Transverse colon (tissue), 4 donors: ENCODE data around the gene PPARA. TPM values are rescaled to one million over a fixed set of nuclear protein-coding genes. Genes with fewer than 3 reads are reported as not detected.

ENCODE experiments used
- DNase-seq: peaks from one replicate; pipeline ENCODE4 v3.0.0-alpha.2; 2019
- H3K27ac ChIP-seq, 4 donors: fragments of 200-600 bp; sonication (generic); 2 replicates each; pipeline ENCODE4 v1.5.1; 2016 to 2018; ENCODE audit warnings: inconsistent platforms in 4 of 4
- H3K27me3 ChIP-seq: fragments of 200-600 bp; sonication (generic); 2 replicates; pipeline ENCODE4 v1.5.1; 2017; ENCODE audit warnings: inconsistent platforms
- H3K36me3 ChIP-seq, 4 donors: fragments of 200-600 bp; sonication (generic); 2 replicates each; pipeline ENCODE4 v1.5.1; 2017 to 2019; ENCODE audit warnings: inconsistent platforms in 4 of 4
- H3K4me1 ChIP-seq, 4 donors: fragments of 200-600 bp; sonication (generic); 2 replicates each; pipeline ENCODE4 v1.5.1; 2017 to 2020; ENCODE audit warnings: inconsistent platforms in 4 of 4
- H3K4me3 ChIP-seq, 4 donors: fragments of 200-600 bp; sonication (generic); 1 replicate in 1 of 4; 2 replicates in 3 of 4; pipeline versions ENCODE4 v1.5.1 to v1.6.1; 2017 to 2019; ENCODE audit warnings: inconsistent platforms in 4 of 4
- H3K9me3 ChIP-seq, 2 donors: fragments of 200-600 bp; sonication (generic); 2 replicates each; pipeline ENCODE4 v1.5.1; 2017 to 2019; ENCODE audit warnings: inconsistent platforms in 2 of 2
- CTCF ChIP-seq, 5 experiments: fragments of 200-600 bp in 3 of 5; fragments of 450-650 bp in 2 of 5; sonication (generic) in 3 of 5; IDR thresholded peaks; 1 replicate in 2 of 5; 2 replicates in 3 of 5; pipeline ENCODE4 v1.5.1; 2016 to 2017; ENCODE audit warnings: antibody characterized with exemption in 5 of 5, inconsistent platforms in 3 of 5, mild to moderate bottlenecking in 2 of 5, moderate library complexity in 1 of 5
- EP300 ChIP-seq: sonication (generic); formaldehyde crosslinking; IDR thresholded peaks from one replicate; pipeline ENCODE4 v1.6.1; 2017; ENCODE audit warnings: antibody characterized with exemption, low read depth
- POLR2A ChIP-seq: fragments of 450-650 bp; IDR thresholded peaks from one replicate; pipeline ENCODE4 v1.6.1; 2016; ENCODE audit warnings: antibody characterized with exemption, mild to moderate bottlenecking, moderate library complexity
- POLR2AphosphoS5 ChIP-seq, 3 donors: sonication (generic); formaldehyde crosslinking; IDR thresholded peaks; one replicate each; pipeline ENCODE4 v1.6.1; 2016; ENCODE audit warnings: antibody characterized with exemption in 3 of 3
- WGBS, 2 donors: methylation state at CpG; one replicate each; pipeline ENCODE4 v1.1.5; 2018; ENCODE audit warnings: low coverage in 1 of 2; 5-methylcytosine and 5-hydroxymethylcytosine counted together
- in situ Hi-C, 4 donors: fragments of 200-750 bp; cut with MboI; loops; one replicate each; pipeline versions ENCODE4 v1.15.0 to v1.15.1; 2017; ENCODE audit warnings: low sequenced_read_pairs in 3 of 4, low pct_ligation_motif_present in 1 of 4, low pct_unique_long_range_greater_than_20kb in 1 of 4
- intact Hi-C: fragments of 100-400 bp; cut with DNase I; formaldehyde crosslinking; loops from one replicate; pipeline ENCODE4 v1.15.1; 2023; ENCODE audit warnings: low total_unique reads
- total RNA-seq, 4 donors: library from RNA; depleted of rRNA; stranded (reverse); fragments of >200 nt; gene quantifications; one replicate each; pipeline ENCODE4 v1.1.0, GENCODE V29; 2016

The PPARA gene
- total RNA-seq, 4 donors from 2014 or later = 52.0 to 88.1 (median 74.7) TPM

DNA sequence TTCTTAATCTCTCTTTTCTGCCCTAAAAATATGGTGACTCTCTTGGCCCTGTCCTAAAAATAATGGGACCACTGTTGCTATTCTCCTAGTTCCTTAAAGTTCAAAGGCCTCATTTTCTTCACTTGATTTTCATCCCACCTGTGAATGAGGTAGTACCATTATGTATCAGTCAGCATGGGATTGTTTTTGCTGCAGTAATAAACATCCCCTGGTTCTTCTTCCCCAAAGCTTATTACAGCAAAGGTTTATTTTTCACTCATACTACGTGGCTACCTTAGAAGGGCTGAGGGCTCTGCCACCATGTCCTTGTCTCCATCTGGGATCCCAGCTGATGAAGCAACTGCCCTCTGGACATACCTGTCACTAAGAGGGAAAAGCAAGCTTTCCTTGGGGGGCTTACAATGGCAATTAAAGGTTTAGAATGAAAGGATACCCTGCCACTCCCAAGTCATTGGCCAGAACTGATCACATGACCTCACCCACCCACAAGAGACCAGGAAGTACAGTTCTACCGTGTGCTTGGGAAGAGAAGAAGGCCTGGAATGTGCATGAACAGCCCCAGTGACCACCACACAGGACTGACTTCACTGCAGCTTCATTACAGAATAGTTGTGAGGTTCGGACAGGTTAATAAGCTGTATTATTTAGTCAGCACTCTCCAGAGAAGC, 125.3 kb downstream of the PPARA start:
- intact Hi-C loops = no loop called here
- Histone ChIP-seq H3K4me3 (no peak overlapping the region), H3K36me3 (peaks cover 0 to 81% (median 23%) of the 10 kb centered on the region in 4 donors), H3K9me3 (no peaks in the 10 kb centered on the region), H3K27ac (no peak overlapping the region), H3K4me1 (no peaks in the 10 kb centered on the region), H3K27me3 (no peaks in the 10 kb centered on the region)
- TF ChIP-seq POLR2A (no peak), EP300 (no peak), CTCF (IDR thresholded peaks at IDR 0.05) (no peak), POLR2AphosphoS5 (IDR thresholded peaks at IDR 0.05) (no peak)
- no peak for DNase-seq
- in situ Hi-C loops = no loop called here
- 58 to 72% methylated on average over 2 to 3 of the region's 3 CpGs for WGBS, 2 donors

- H3K4me3 ChIP-seq = no peak overlapping the region
- H3K27ac ChIP-seq = no peak overlapping the region
- no peaks in the 10 kb centered on the region for H3K27me3 ChIP-seq
- in situ Hi-C loops = no loop called here
- no peak for DNase-seq
- 89 to 95% methylated on average over 7 of the region's 7 CpGs for WGBS, 2 donors
- H3K36me3 ChIP-seq = peaks cover 0 to 81% (median 25%) of the 10 kb centered on the region in 4 donors
- TF ChIP-seq POLR2AphosphoS5 (IDR thresholded peaks at IDR 0.05) (no peak), EP300 (no peak), CTCF (IDR thresholded peaks at IDR 0.05) (no peak), POLR2A (no peak)
- no peaks in the 10 kb centered on the region for H3K9me3 ChIP-seq
- intact Hi-C loops = no loop called here
- no peaks in the 10 kb centered on the region for H3K4me1 ChIP-seq
Observed at GRCh38 chr22:46276563-46276962, 126.2 kb downstream of the PPARA start.

DNA sequence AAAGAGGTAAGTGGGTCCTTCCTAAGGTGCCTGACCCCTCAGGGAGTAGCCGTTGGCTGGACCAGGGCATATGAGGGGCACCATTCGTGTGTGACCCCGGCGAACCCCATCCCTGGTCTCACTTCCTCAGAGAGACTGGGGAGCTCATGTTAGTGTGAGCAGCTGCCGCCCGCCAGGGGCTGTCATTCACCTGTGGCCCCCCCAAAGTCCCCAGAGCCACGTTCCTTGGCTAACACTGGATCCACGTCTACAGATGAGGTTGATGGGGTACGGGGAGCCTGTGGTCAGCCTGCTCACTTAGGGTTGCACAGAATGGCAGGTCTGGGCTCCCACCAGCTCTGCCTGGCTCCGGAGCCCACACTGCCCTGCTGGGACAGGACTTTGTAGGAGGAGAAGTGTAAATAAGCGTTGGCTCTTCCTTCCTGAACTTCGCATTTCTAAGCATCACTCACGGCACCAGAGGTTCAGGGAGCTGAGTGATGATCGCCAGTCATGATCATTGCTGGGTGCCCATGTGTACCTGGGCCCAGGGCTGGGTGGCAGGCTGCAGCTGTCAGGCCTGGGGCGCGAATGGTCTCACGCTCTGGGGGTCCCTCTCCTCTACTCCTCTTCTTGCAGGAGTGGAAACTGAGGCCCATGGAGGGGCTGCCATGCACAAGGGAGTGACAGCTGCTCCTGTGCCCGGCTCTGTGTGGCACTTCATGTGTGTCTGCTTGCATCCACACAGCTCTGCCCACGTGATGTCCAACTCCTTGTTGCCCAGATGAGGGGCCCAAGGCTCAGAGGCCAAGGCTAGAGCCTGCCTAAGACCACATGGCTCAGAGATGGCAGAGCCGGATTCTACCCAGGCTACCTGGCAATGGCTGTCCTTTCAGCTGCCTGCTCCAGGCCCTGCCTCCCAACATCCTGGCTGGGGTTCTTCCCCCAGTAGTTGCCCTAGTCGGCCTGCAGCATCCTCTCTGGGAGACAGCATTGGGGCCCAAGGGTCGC, 128.6 kb downstream of the PPARA start:
- no peaks in the 10 kb centered on the region for H3K27me3 ChIP-seq
- H3K36me3 ChIP-seq = peaks cover 0 to 68% (median 29%) of the 10 kb centered on the region in 4 donors
- no peaks in the 10 kb centered on the region for H3K9me3 ChIP-seq
- 94% methylated on average over 22 of the region's 22 CpGs; no CpG with 5 or more reads in 1 of the 2 donors for WGBS, 2 donors
- in situ Hi-C loops = no loop called here
- intact Hi-C loops = no loop called here
- no peak for DNase-seq
- H3K4me3 ChIP-seq = no peak overlapping the region
- no peak overlapping the region for H3K27ac ChIP-seq
- no peaks in the 10 kb centered on the region for H3K4me1 ChIP-seq
- no peak for TF ChIP-seq POLR2A
- no peak for TF ChIP-seq CTCF (IDR thresholded peaks at IDR 0.05)
- TF ChIP-seq EP300 = no peak
- TF ChIP-seq POLR2AphosphoS5 (IDR thresholded peaks at IDR 0.05) = no peak
